Thoracic aorta (tissue), 2 donors: ENCODE data around the gene ACSS1. TPM values are rescaled to one million over a fixed set of nuclear protein-coding genes. Genes with fewer than 3 reads are reported as not detected.

Experiments used
- ATAC-seq: fragments of 150-250 bp; one replicate; pipeline ENCODE4 v1.8.0; 2017; ENCODE audit warnings: low read depth; ENCODE audit not compliant: insufficient number of reproducible peaks, low FRiP score
- DNase-seq: peaks from one replicate; pipeline ENCODE4 v3.0.0-alpha.2; 2020; ENCODE audit warnings: low spot score
- H3K27ac ChIP-seq, 2 donors: fragments of 200-600 bp; sonication (generic); 1 replicate in 1 of 2; 2 replicates in 1 of 2; pipeline ENCODE4 v1.5.1; 2016; ENCODE audit warnings: mild to moderate bottlenecking in 2 of 2, moderate library complexity in 2 of 2
- H3K27me3 ChIP-seq: fragments of 200-600 bp; sonication (generic); replicated peaks from 2 replicates; pipeline ENCODE4 v1.6.0; 2016; ENCODE audit warnings: mild to moderate bottlenecking; ENCODE audit not compliant: insufficient read depth
- H3K36me3 ChIP-seq: fragments of 200-600 bp; sonication (generic); one replicate; pipeline ENCODE4 v1.5.1; 2016
- H3K4me1 ChIP-seq, 2 donors: fragments of 200-600 bp; sonication (generic); 1 replicate in 1 of 2; 2 replicates in 1 of 2; pipeline versions ENCODE4 v1.5.1 to v1.6.0; 2016; ENCODE audit warnings: low read depth in 2 of 2, mild to moderate bottlenecking in 1 of 2; ENCODE audit not compliant: control insufficient read depth in 1 of 2
- H3K4me3 ChIP-seq: fragments of 200-600 bp; sonication (generic); 2 replicates; pipeline ENCODE4 v1.5.1; 2016; ENCODE audit warnings: mild to moderate bottlenecking
- H3K9me3 ChIP-seq: fragments of 200-600 bp; sonication (generic); 2 replicates; pipeline ENCODE4 v1.5.1; 2016
- CTCF ChIP-seq: fragments of 200-600 bp; sonication (generic); IDR thresholded peaks from one replicate; pipeline ENCODE4 v1.5.1; 2019; ENCODE audit warnings: antibody characterized with exemption
- total RNA-seq, 2 donors: library from RNA; depleted of rRNA; stranded (reverse); fragments of >200 nt; gene quantifications; one replicate each; pipeline versions ENCODE4 v1.1.0 to v1.2.3, GENCODE V29; 2016

The ACSS1 gene
- total RNA-seq, 2 donors from 2014 or later = 26.0 to 31.7 TPM

GRCh38 chr20:25031241-25031640, 26.7 kb downstream of the ACSS1 start:
- ATAC-seq (no peak), DNase-seq (no peak)
- Histone ChIP-seq H3K27me3 (no peaks in the 10 kb centered on the region), H3K36me3 (no peaks in the 10 kb centered on the region), H3K4me3 (no peak overlapping the region), H3K4me1 (peaks cover 15 to 26% of the 10 kb centered on the region in 2 donors), H3K27ac (no peak overlapping the region), H3K9me3 (no peaks in the 10 kb centered on the region)
- no peak for TF ChIP-seq CTCF

GRCh38 chr20:25030649-25031207, 27.2 kb downstream of the ACSS1 start:
- DNase-seq = no peak
- peaks cover 10 to 21% of the 10 kb centered on the region in 2 donors for H3K4me1 ChIP-seq
- no peak overlapping the region for H3K27ac ChIP-seq

DNA sequence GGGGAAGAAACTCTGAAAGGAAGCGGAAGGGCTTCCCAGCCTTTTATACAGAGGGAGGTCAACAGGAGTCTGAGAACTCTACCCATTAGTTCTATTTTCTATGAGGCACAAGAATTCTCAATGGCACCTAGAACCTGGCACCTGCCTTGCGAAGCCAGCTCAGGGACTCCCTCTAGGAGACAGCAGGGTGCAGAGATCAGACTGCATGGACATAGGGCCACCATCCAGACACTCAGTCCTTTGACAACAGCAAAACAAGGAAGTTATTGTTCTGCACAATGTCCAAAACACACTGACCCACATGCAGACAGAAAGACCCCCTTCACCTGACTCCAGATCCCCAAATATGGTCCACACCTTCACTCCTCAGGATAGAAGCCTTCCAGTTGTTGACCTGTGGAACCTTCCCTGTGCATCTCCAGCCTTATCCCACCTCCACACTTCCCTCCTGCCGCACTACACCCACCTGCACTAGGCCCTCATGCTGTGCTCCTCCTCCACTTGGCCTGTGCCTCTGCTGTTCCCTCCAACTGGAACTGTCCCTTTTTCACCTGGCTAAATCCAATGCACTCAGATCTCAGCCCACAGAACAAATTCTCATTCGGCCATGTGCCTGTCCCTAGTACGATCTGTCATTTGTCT, 27.8 kb downstream of the ACSS1 start:
- H3K27ac ChIP-seq = no peak overlapping the region
- no peak overlapping the region for H3K4me3 ChIP-seq
- H3K4me1 ChIP-seq = peaks cover 4 to 16% of the 10 kb centered on the region in 2 donors
- no peak for DNase-seq
- ATAC-seq = no peak
- H3K9me3 ChIP-seq = no peaks in the 10 kb centered on the region
- no peak for TF ChIP-seq CTCF
- no peaks in the 10 kb centered on the region for H3K36me3 ChIP-seq
- no peaks in the 10 kb centered on the region for H3K27me3 ChIP-seq

More at GRCh38 chr20:25030649-25031207, 27.2 kb downstream of the ACSS1 start:
- Histone ChIP-seq H3K4me3 (no peak overlapping the region), H3K36me3 (no peaks in the 10 kb centered on the region), H3K9me3 (no peaks in the 10 kb centered on the region), H3K27me3 (no peaks in the 10 kb centered on the region)
- ATAC-seq = no peak
- TF ChIP-seq CTCF = no peak

GRCh38 chr20:25025986-25026605, 31.8 kb downstream of the ACSS1 start:
- H3K27ac ChIP-seq = no peak overlapping the region
- no peaks in the 10 kb centered on the region for H3K27me3 ChIP-seq
- TF ChIP-seq CTCF = no peak
- no peaks in the 10 kb centered on the region for H3K4me1 ChIP-seq
- no peaks in the 10 kb centered on the region for H3K9me3 ChIP-seq
- ATAC-seq = no peak
- H3K36me3 ChIP-seq = peaks cover 6% of the 10 kb centered on the region
- no peak overlapping the region for H3K4me3 ChIP-seq
- no peak for DNase-seq

DNA sequence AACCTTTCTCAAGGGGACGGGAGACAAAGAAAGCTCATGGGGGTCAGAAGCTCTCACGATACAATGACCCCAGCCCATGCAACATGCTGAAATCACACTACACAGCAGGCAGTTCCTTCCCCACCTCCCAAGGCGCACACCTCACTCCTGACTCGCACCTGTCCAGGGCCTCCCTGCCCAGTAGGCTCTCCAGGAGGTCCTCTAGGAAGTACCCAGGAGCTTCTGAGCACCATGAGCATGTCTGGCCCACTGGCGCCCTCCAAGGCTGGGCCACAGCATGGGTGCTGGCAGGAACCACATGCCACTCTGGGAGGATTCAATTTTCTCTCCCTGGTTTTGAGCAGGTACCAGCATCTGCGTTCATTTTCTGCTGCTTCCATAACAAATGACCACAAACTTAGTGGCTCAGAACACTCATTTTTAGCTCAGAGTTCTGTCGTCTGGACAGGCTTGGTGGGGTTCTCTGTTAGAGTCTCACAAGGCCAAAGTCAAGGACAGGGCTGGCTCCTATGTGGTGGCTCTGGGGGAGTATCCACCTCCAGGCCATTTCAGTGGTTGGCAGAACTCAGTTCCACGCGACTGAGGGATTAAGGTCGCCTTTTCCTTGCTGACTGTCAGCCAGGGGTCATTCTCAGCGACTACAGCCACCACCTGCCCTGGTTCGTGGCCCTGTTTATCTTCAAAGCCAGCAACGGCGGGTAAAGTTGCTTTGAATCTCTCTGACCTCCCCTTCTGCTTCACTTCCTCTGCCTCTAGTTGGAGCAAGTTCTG, 32.7 kb downstream of the ACSS1 start:
- no peak overlapping the region for H3K4me3 ChIP-seq
- no peak for ATAC-seq
- peaks cover 6% of the 10 kb centered on the region for H3K36me3 ChIP-seq

More for the DNA sequence above, 32.7 kb downstream of the ACSS1 start:
- H3K27ac ChIP-seq = no peak overlapping the region
- TF ChIP-seq CTCF = no peak
- DNase-seq = no peak
- H3K9me3 ChIP-seq = no peaks in the 10 kb centered on the region
- no peaks in the 10 kb centered on the region for H3K27me3 ChIP-seq
- H3K4me1 ChIP-seq = no peaks in the 10 kb centered on the region
